Uterus (tissue), 4 donors: ENCODE results near the gene LRRC70. TPM values are rescaled to one million over a fixed set of nuclear protein-coding genes. Genes with fewer than 3 reads are reported as not detected.

Experiments used
- DNase-seq, 2 donors: peaks; one replicate each; pipeline ENCODE4 v3.0.0-alpha.2; 2019 to 2020
- H3K27ac ChIP-seq, 2 donors: fragments of 200-600 bp; sonication (generic); 1 replicate in 1 of 2; 2 replicates in 1 of 2; pipeline ENCODE4 v1.5.1; 2016 to 2018
- H3K27me3 ChIP-seq, 2 donors: fragments of 200-600 bp; sonication (generic); one replicate each; pipeline ENCODE4 v1.5.1; 2018 to 2019; ENCODE audit warnings: control low read depth in 1 of 2
- H3K36me3 ChIP-seq, 2 donors: fragments of 200-600 bp; sonication (generic); one replicate each; pipeline ENCODE4 v1.5.1; 2019; ENCODE audit warnings: control low read depth in 1 of 2
- H3K4me1 ChIP-seq, 2 donors: fragments of 200-600 bp; sonication (generic); one replicate each; pipeline ENCODE4 v1.5.1; 2018 to 2019; ENCODE audit warnings: control low read depth in 1 of 2
- H3K4me3 ChIP-seq, 2 donors: fragments of 200-600 bp; sonication (generic); 1 replicate in 1 of 2; 2 replicates in 1 of 2; pipeline ENCODE4 v1.5.1; 2018 to 2019; ENCODE audit warnings: mild to moderate bottlenecking in 1 of 2
- H3K9me3 ChIP-seq, 2 donors: fragments of 200-600 bp; sonication (generic); one replicate each; pipeline ENCODE4 v1.5.1; 2019; ENCODE audit warnings: control low read depth in 1 of 2
- CTCF ChIP-seq, 4 experiments: fragments of 200-600 bp in 2 of 4; fragments of 450-650 bp in 2 of 4; sonication (generic) in 2 of 4; IDR thresholded peaks; one replicate each; pipeline ENCODE4 v1.5.1; 2016 to 2019; ENCODE audit warnings: antibody characterized with exemption in 4 of 4, mild to moderate bottlenecking in 2 of 4, moderate library complexity in 1 of 4
- POLR2A ChIP-seq, 2 donors: fragments of 450-650 bp; IDR thresholded peaks; one replicate each; pipeline ENCODE4 v1.6.1; 2016; ENCODE audit warnings: antibody characterized with exemption in 2 of 2, mild to moderate bottlenecking in 1 of 2, moderate library complexity in 1 of 2
- intact Hi-C: fragments of 100-400 bp; cut with DNase I; formaldehyde crosslinking; loops from one replicate; pipeline ENCODE4 v1.15.1; 2023; ENCODE audit warnings: low total_unique reads
- total RNA-seq, 4 donors: library from RNA; depleted of rRNA in 3 of 4; stranded (reverse); fragments of >200 nt in 3 of 4; gene quantifications; one replicate each; pipeline versions ENCODE4 v1.1.0 to v1.2.4, GENCODE V29; 2014 to 2023
- donor health status: DM: yes; HTN: yes; CAD: no.

Gene LRRC70
- total RNA-seq, 4 donors from 2014 or later: 3.3 to 17.6 (median 8.9) TPM

- Histone ChIP-seq H3K9me3 (no peaks in the 10 kb centered on the region), H3K36me3 (no peaks in the 10 kb centered on the region), H3K4me3 (no peak overlapping the region), H3K27me3 (no peaks in the 10 kb centered on the region), H3K27ac (no peak overlapping the region), H3K4me1 (no peaks in the 10 kb centered on the region)
- intact Hi-C loops: no loop called here
- DNase-seq: no peak
- TF ChIP-seq POLR2A (IDR thresholded peaks at IDR 0.05) (no peak), CTCF (IDR thresholded peaks at IDR 0.05) (no peak)
Measured at GRCh38 chr5:62607615-62608014, 29.0 kb downstream of the LRRC70 start.

- Histone ChIP-seq H3K4me3 (no peak overlapping the region), H3K4me1 (no peaks in the 10 kb centered on the region), H3K36me3 (no peaks in the 10 kb centered on the region), H3K27me3 (no peaks in the 10 kb centered on the region), H3K9me3 (no peaks in the 10 kb centered on the region), H3K27ac (no peak overlapping the region)
- intact Hi-C loops: no loop called here
- no peak for TF ChIP-seq POLR2A (IDR thresholded peaks at IDR 0.05)
- no peak for TF ChIP-seq CTCF (IDR thresholded peaks at IDR 0.05)
- no peak for DNase-seq
Measured at GRCh38 chr5:62608529-62609511, 30.2 kb downstream of the LRRC70 start.

GRCh38 chr5:62614355-62614754 lies 35.7 kb downstream of the LRRC70 start:
- intact Hi-C loops: no loop called here
- H3K4me3 ChIP-seq: no peak overlapping the region
- no peaks in the 10 kb centered on the region for H3K27me3 ChIP-seq
- TF ChIP-seq POLR2A (IDR thresholded peaks at IDR 0.05) (no peak), CTCF (IDR thresholded peaks at IDR 0.05) (no peak)
- H3K9me3 ChIP-seq: no peaks in the 10 kb centered on the region
- DNase-seq: no peak
- no peak overlapping the region for H3K27ac ChIP-seq
- H3K36me3 ChIP-seq: no peaks in the 10 kb centered on the region
- H3K4me1 ChIP-seq: no peaks in the 10 kb centered on the region

- intact Hi-C loops: no loop called here
- Histone ChIP-seq H3K27ac (no peak overlapping the region), H3K9me3 (no peaks in the 10 kb centered on the region), H3K4me3 (no peak overlapping the region), H3K36me3 (no peaks in the 10 kb centered on the region), H3K27me3 (no peaks in the 10 kb centered on the region), H3K4me1 (no peaks in the 10 kb centered on the region)
- TF ChIP-seq CTCF (IDR thresholded peaks at IDR 0.05): no peak
- TF ChIP-seq POLR2A (IDR thresholded peaks at IDR 0.05): no peak
- no peak for DNase-seq
Measured at GRCh38 chr5:62616615-62617277, 38.1 kb downstream of the LRRC70 start.

- H3K27ac ChIP-seq: no peak overlapping the region
- no peaks in the 10 kb centered on the region for H3K9me3 ChIP-seq
- no peak for DNase-seq
- H3K27me3 ChIP-seq: no peaks in the 10 kb centered on the region
- no peak for TF ChIP-seq CTCF (IDR thresholded peaks at IDR 0.05)
- TF ChIP-seq POLR2A (IDR thresholded peaks at IDR 0.05): no peak
- H3K4me3 ChIP-seq: no peak overlapping the region
- intact Hi-C loops: no loop called here
- H3K4me1 ChIP-seq: no peaks in the 10 kb centered on the region
- H3K36me3 ChIP-seq: no peaks in the 10 kb centered on the region
Measured at GRCh38 chr5:62617943-62618342, 39.3 kb downstream of the LRRC70 start.
